Bronchial epithelial cell (primary cell): ENCODE results near the gene XPNPEP1. TPM values are rescaled to one million over a fixed set of nuclear protein-coding genes. Genes with fewer than 3 reads are reported as not detected.

Experiments used
- DNase-seq: peaks from one replicate; pipeline ENCODE4 v3.0.0-alpha.2; 2010; ENCODE audit warnings: low read depth
- FAIRE-seq: peaks from 2 replicates; lab custom pipeline; 2011; peaks lifted over from hg19 to GRCh38; lab: Jason Lieb, UNC
- H3K27me3 ChIP-seq: 2 replicates; pipeline ENCODE4 v1.5.1; 2011; ENCODE audit warnings: low read length; ENCODE audit not compliant: control insufficient read depth, insufficient read depth
- H3K36me3 ChIP-seq: 2 replicates; pipeline ENCODE4 v1.5.1; 2011; ENCODE audit warnings: low read length; ENCODE audit not compliant: control insufficient read depth, insufficient read depth
- H3K4me3 ChIP-seq: 2 replicates; pipeline ENCODE4 v1.5.1; 2011; ENCODE audit warnings: mild to moderate bottlenecking, low read depth, low read length, control low read depth
- CTCF ChIP-seq: IDR thresholded peaks from 2 replicates; pipeline ENCODE4 v1.5.1; 2011; ENCODE audit warnings: mild to moderate bottlenecking, moderate library complexity, low read length, control low read depth, inconsistent platforms; ENCODE audit not compliant: insufficient read depth, severe bottlenecking
- total RNA-seq: library from RNA; depleted of rRNA; stranded (reverse); fragments of >200 nt; gene quantifications from 2 replicates; pipeline ENCODE4 v1.2.1, GENCODE V29; 2014

XPNPEP1 gene
- total RNA-seq, 1 donor from 2014 or later: 76.6 TPM

DNA sequence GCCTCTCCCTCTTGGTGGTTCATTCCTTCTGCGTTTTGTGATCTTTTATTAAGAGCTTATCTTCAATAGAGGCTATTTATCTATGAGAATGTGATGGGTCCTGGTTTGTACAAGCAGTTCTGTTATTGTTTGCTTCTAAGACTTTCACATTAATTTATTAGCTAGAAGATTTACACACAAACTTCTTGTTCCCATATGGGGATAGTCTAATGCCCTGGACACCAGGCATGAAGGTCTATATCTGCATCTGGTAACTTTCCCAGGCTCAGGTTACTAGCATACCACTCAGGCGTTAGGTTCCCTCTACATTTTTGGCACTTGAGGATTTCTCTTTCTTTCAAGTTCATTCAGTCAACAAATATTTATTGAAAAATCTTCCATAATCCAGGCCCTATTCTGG lies 7.7 kb downstream of the XPNPEP1 start:
- DNase-seq (no peak), FAIRE-seq (no peak)
- H3K36me3 ChIP-seq: no peaks in the 10 kb centered on the region
- H3K4me3 ChIP-seq: no peak overlapping the region
- no peaks in the 10 kb centered on the region for H3K27me3 ChIP-seq
- no peak for TF ChIP-seq CTCF

GRCh38 chr10:109914966-109915365 lies 8.3 kb downstream of the XPNPEP1 start:
- DNase-seq (peak; percentile 98), FAIRE-seq (no peak)
- H3K27me3 ChIP-seq: no peaks in the 10 kb centered on the region
- H3K36me3 ChIP-seq: no peaks in the 10 kb centered on the region
- no peak for TF ChIP-seq CTCF
- H3K4me3 ChIP-seq: no peak overlapping the region

GRCh38 chr10:109913306-109913892 lies 9.9 kb downstream of the XPNPEP1 start:
- DNase-seq: no peak
- no peaks in the 10 kb centered on the region for H3K27me3 ChIP-seq
- no peaks in the 10 kb centered on the region for H3K36me3 ChIP-seq
- H3K4me3 ChIP-seq: no peak overlapping the region
- FAIRE-seq: no peak
- TF ChIP-seq CTCF: no peak

DNA sequence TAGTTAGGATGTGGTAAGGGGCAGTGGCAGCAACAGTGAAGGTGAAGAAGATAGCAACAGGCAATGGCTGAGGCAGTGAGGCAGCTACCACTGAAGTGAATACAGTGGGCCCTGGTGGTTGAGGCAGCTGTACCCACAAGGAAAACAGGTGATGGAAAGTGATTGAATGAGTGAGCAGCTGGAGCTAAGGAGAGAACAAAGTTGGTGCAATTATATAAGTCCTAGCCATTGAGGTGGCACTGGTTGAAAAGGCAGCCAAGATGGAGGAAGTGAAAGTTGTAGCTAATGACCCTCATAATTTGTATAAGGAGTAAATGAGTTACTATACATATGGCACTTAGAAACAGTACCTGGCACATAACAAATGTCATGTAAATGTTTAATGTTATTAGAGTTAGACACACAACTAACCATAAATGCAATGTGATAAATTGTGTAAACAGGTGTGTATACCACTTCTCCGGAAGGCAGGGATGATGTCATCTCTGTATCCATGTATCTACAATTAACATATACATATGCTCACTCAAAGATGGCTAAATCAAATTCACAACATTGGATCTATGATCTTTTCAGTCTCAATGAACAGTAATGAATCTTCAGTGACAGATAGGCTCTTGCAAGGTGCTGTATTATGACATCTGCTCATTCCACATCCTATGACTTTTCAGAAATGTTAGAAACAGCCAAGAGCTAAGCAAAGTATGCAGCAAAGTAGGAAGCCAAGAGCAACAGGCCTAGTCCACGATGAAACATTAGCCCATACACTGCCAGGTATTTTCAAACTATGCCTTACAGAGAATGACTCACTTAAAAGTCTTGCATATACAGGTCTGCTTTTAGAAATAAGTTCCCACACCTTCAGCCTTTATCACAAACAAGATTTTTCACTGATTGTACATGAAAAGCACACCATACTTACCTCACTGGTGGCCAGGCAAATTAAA lies 10.7 kb downstream of the XPNPEP1 start:
- no peak for FAIRE-seq
- no peak overlapping the region for H3K4me3 ChIP-seq

DNA sequence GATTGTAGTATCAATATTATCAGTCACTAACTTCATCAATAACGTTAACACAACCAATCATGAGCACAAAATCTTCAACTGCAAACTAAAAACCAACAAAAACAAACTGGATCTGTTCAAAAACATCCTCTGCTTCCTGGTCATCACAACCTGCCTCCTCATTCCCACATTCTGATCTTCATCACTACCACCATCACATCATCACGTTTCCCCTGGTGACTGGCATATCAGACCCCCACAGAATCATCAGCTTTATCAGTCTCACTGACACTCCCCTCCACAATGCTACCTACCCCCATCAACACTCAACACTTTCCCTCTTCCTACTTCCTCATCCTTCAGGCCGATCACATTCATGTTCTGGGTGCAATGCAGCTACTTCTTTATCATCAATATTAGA lies 11.4 kb downstream of the XPNPEP1 start:
- no peak for TF ChIP-seq CTCF
- DNase-seq: no peak
- FAIRE-seq: no peak
- Histone ChIP-seq H3K27me3 (no peaks in the 10 kb centered on the region), H3K4me3 (no peak overlapping the region), H3K36me3 (peaks cover 2% of the 10 kb centered on the region)

More for the DNA sequence above, 10.7 kb downstream of the XPNPEP1 start:
- DNase-seq: peak; percentile 95
- Histone ChIP-seq H3K36me3 (peaks cover under 1% of the 10 kb centered on the region), H3K27me3 (no peaks in the 10 kb centered on the region)
- no peak for TF ChIP-seq CTCF
